SJCRH30 (cell line): ENCODE data around the gene PPP1CC. TPM values are rescaled to one million over a fixed set of nuclear protein-coding genes. Genes with fewer than 3 reads are reported as not detected.
A peak's percentile ranks its signal among the peaks of the same experiment; 100 is the strongest.
"Not testable (repeated sequence)": the region's sequence is repeated elsewhere in the genome, so short reads cannot be mapped to it uniquely, and the experiment has no call there.

ENCODE experiments used
- DNase-seq, 2 experiments: peaks; one replicate each; pipeline ENCODE4 v3.0.0-alpha.2; 2015 to 2020
- H3K27ac ChIP-seq: fragments of 250-450 bp; sonication (Bioruptor Pico); 2 replicates; pipeline ENCODE4 v1.5.1; 2020; ENCODE audit warnings: mild to moderate bottlenecking, moderate library complexity
- H3K27me3 ChIP-seq: fragments of 250-450 bp; sonication (Bioruptor Pico); 2 replicates; pipeline ENCODE4 v1.5.1; 2020; ENCODE audit warnings: mild to moderate bottlenecking, moderate library complexity
- H3K36me3 ChIP-seq: fragments of 250-450 bp; sonication (Bioruptor Pico); 2 replicates; pipeline ENCODE4 v1.5.1; 2020; ENCODE audit warnings: mild to moderate bottlenecking, moderate library complexity
- H3K4me1 ChIP-seq: fragments of 250-450 bp; sonication (Bioruptor Pico); 2 replicates; pipeline ENCODE4 v1.5.1; 2020; ENCODE audit warnings: mild to moderate bottlenecking, moderate library complexity
- H3K4me3 ChIP-seq: fragments of 250-450 bp; sonication (Bioruptor Pico); 2 replicates; pipeline ENCODE4 v1.5.1; 2020; ENCODE audit warnings: mild to moderate bottlenecking, moderate library complexity
- H3K9me3 ChIP-seq: fragments of 250-450 bp; sonication (Bioruptor Pico); replicated peaks from 2 replicates; pipeline ENCODE4 v1.5.1; 2020; ENCODE audit warnings: mild to moderate bottlenecking, moderate library complexity
- total RNA-seq: library from RNA; depleted of rRNA; stranded (reverse); fragments of >200 nt; shearing (Covaris generic); gene quantifications from 2 replicates; pipeline ENCODE4 v1.2.3, GENCODE V29; 2014

PPP1CC gene
- total RNA-seq, 1 experiment from 2014 or later = 218 TPM

GRCh38 chr12:110725267-110725666 lies 17.4 kb downstream of the PPP1CC start:
- Histone ChIP-seq H3K36me3 (peaks cover 92% of the 10 kb centered on the region), H3K4me3 (no peak overlapping the region), H3K27me3 (no peaks in the 10 kb centered on the region), H3K9me3 (no peaks in the 10 kb centered on the region), H3K27ac (no peak overlapping the region), H3K4me1 (peaks cover 3% of the 10 kb centered on the region; the same call in 1 of the 2 replicates)
- DNase-seq = no peak

GRCh38 chr12:110722892-110723291 lies 19.8 kb downstream of the PPP1CC start:
- not testable (repeated sequence) for H3K4me1 ChIP-seq, H3K4me3 ChIP-seq, DNase-seq, H3K27me3 ChIP-seq, H3K9me3 ChIP-seq, H3K27ac ChIP-seq
- peaks cover 96% of the 10 kb centered on the region for H3K36me3 ChIP-seq

GRCh38 chr12:110721570-110721969 lies 21.1 kb downstream of the PPP1CC start:
- H3K27ac ChIP-seq = no peak overlapping the region
- peaks cover 86% of the 10 kb centered on the region for H3K36me3 ChIP-seq
- no peaks in the 10 kb centered on the region for H3K9me3 ChIP-seq
- H3K4me3 ChIP-seq = no peak overlapping the region
- DNase-seq = no peak
- H3K4me1 ChIP-seq = peaks cover 3% of the 10 kb centered on the region; the same call in 1 of the 2 replicates
- H3K27me3 ChIP-seq = no peaks in the 10 kb centered on the region

GRCh38 chr12:110720516-110720915 lies 22.2 kb downstream of the PPP1CC start:
- no peak for DNase-seq
- no peaks in the 10 kb centered on the region for H3K9me3 ChIP-seq
- no peaks in the 10 kb centered on the region for H3K27me3 ChIP-seq
- no peak overlapping the region for H3K27ac ChIP-seq
- H3K36me3 ChIP-seq = peaks cover 79% of the 10 kb centered on the region
- H3K4me1 ChIP-seq = peaks cover 3% of the 10 kb centered on the region; the same call in 1 of the 2 replicates
- H3K4me3 ChIP-seq = no peak overlapping the region

GRCh38 chr12:110718222-110718908 lies 24.3 kb downstream of the PPP1CC start:
- H3K4me1 ChIP-seq = peaks cover 3% of the 10 kb centered on the region; the same call in 1 of the 2 replicates
- H3K27me3 ChIP-seq = no peaks in the 10 kb centered on the region
- H3K4me3 ChIP-seq = no peak overlapping the region
- no peak overlapping the region for H3K27ac ChIP-seq
- no peaks in the 10 kb centered on the region for H3K9me3 ChIP-seq
- DNase-seq = no peak
- H3K36me3 ChIP-seq = peaks cover 58% of the 10 kb centered on the region

GRCh38 chr12:110717037-110717436 lies 25.7 kb downstream of the PPP1CC start:
- H3K36me3 ChIP-seq = peaks cover 44% of the 10 kb centered on the region
- H3K4me1 ChIP-seq = peaks cover 3% of the 10 kb centered on the region; the same call in 1 of the 2 replicates
- no peak overlapping the region for H3K27ac ChIP-seq
- DNase-seq = no peak
- no peaks in the 10 kb centered on the region for H3K27me3 ChIP-seq
- no peak overlapping the region for H3K4me3 ChIP-seq
- H3K9me3 ChIP-seq = no peaks in the 10 kb centered on the region

DNA sequence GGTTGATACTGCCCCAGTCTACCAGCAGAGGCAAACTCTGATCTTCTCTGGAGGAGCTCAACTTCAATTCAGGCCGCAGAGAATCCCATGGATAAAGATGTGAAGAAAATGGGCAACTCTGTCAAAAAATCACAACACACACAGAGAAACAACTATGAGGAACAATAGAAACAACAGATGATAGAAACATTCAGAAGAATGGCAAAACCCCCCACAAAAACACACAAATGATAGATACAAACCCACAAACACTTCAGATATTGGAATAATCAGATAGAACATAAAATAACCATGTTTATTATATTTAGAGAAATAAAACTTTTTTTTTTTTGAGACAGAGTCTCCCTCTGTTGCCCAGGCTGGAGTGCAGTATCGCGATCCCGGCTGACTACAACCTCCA lies 33.8 kb downstream of the PPP1CC start:
- Histone ChIP-seq H3K4me1 (peaks cover 6% of the 10 kb centered on the region; the same call in 1 of the 2 replicates), H3K27me3 (no peaks in the 10 kb centered on the region), H3K4me3 (no peak overlapping the region), H3K27ac (no peak overlapping the region), H3K9me3 (no peaks in the 10 kb centered on the region), H3K36me3 (no peaks in the 10 kb centered on the region)
- DNase-seq = no peak

GRCh38 chr12:110705309-110705708 lies 37.4 kb downstream of the PPP1CC start:
- no peaks in the 10 kb centered on the region for H3K36me3 ChIP-seq
- no peak overlapping the region for H3K27ac ChIP-seq
- H3K4me1 ChIP-seq = peaks cover 6% of the 10 kb centered on the region; the same call in 1 of the 2 replicates
- no peaks in the 10 kb centered on the region for H3K27me3 ChIP-seq
- H3K9me3 ChIP-seq = no peaks in the 10 kb centered on the region
- no peak for DNase-seq
- no peak overlapping the region for H3K4me3 ChIP-seq

- DNase-seq = no peak
- Histone ChIP-seq H3K9me3 (no peaks in the 10 kb centered on the region), H3K4me1 (peaks cover 6% of the 10 kb centered on the region; the same call in 1 of the 2 replicates), H3K27ac (no peak overlapping the region), H3K4me3 (no peak overlapping the region), H3K36me3 (no peaks in the 10 kb centered on the region), H3K27me3 (no peaks in the 10 kb centered on the region)
Observed at GRCh38 chr12:110704750-110705149, 37.9 kb downstream of the PPP1CC start.

DNA sequence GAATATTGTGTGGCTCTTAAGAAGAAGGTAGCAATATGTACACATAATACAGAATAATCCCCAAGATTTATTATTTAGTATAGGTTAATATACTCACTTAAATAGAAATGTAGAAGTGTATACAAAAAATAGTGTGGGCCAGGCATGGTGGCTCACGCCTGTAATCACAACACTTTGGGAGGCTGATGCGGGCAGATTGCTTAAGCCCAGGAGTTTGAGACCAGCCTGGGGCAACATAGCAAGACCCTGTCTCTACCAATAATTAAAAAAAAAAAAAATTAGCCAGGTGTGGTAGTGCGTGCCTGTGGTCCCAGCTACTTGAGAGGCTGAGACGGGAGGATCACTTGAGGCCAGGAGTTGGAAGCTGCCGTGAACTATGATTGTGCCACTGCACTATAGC lies 38.5 kb downstream of the PPP1CC start:
- Histone ChIP-seq H3K27me3 (no peaks in the 10 kb centered on the region), H3K27ac (no peak overlapping the region)

GRCh38 chr12:110702081-110702480 lies 40.6 kb downstream of the PPP1CC start:
- Histone ChIP-seq H3K36me3 (no peaks in the 10 kb centered on the region), H3K4me3 (no peak overlapping the region), H3K4me1 (peaks cover 1% of the 10 kb centered on the region; the same call in 1 of the 2 replicates), H3K27me3 (no peaks in the 10 kb centered on the region), H3K27ac (no peak overlapping the region), H3K9me3 (no peaks in the 10 kb centered on the region)
- DNase-seq = no peak

More for the DNA sequence above, 38.5 kb downstream of the PPP1CC start:
- Histone ChIP-seq H3K4me1 (peaks cover 6% of the 10 kb centered on the region; the same call in 1 of the 2 replicates), H3K9me3 (no peaks in the 10 kb centered on the region), H3K36me3 (no peaks in the 10 kb centered on the region), H3K4me3 (no peak overlapping the region)
- DNase-seq = no peak

- Histone ChIP-seq H3K9me3 (no peaks in the 10 kb centered on the region), H3K27ac (no peak overlapping the region), H3K4me3 (peak overlapping the region; percentile 19), H3K4me1 (no peaks in the 10 kb centered on the region), H3K27me3 (no peaks in the 10 kb centered on the region), H3K36me3 (no peaks in the 10 kb centered on the region)
- peak; percentile 16 to 40 for DNase-seq
Observed at GRCh38 chr12:110699591-110700445, 42.9 kb downstream of the PPP1CC start.

DNA sequence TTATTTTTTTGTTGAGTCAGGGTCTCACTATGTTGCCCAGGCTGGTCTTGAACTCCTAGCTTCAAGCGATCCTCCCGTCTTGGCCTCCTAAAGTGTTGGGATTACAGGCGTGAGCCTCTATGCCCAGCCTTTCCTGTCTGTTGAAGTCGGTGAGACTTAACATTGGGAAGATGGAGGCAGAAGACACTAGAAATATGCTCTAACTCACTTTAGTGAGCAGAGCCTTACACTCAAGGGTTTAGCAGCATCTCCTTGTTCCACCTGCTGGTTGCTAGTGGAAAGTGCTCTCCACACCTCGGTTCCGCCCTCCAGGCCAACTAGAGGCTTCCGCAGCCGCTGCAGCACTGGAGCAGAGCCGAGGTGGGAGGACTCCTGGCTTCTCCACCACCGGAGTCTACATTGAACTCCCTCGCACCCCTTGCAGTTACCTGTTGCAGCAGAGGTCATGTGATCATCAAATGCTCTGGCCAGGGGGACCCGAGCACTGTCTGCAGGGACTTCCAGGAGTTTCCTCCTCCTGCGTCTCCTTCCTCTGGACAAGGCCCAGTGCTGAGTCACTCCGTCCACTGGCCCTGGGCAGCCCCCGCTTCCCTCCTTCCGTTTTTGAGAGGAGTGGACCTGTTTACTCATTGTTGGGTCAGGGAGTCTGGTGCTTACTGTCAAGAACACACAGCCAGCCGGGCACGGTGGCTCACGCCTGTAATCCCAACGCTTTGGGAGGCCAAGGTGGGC lies 44.4 kb downstream of the PPP1CC start:
- Histone ChIP-seq H3K27me3 (no peaks in the 10 kb centered on the region), H3K27ac (no peak overlapping the region), H3K4me1 (no peaks in the 10 kb centered on the region), H3K4me3 (no peak overlapping the region), H3K9me3 (no peaks in the 10 kb centered on the region), H3K36me3 (no peaks in the 10 kb centered on the region)
- DNase-seq = peak; percentile 58 to 74

DNA sequence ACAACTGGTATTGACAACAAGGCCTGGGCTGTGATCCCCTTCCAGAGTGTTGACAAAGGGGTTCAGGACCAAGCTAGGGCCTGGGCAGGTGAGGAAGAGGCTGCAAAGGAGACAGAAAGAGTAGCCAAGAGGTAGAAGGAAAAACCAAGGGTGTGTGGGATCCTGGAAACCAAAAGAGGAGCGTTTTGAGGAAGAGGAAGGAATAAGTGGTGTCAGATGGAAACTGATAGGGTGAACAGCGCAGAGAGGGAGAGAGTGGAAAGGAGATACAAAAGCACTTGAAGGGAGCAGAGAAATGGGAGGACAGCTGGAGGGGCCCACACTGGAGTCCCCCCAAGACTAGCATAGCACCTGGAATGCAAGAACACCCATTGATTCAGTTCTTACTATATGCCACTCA lies 45.5 kb downstream of the PPP1CC start:
- Histone ChIP-seq H3K4me3 (no peak overlapping the region), H3K36me3 (no peaks in the 10 kb centered on the region), H3K27ac (no peak overlapping the region), H3K27me3 (no peaks in the 10 kb centered on the region), H3K4me1 (no peaks in the 10 kb centered on the region), H3K9me3 (no peaks in the 10 kb centered on the region)
- DNase-seq = no peak

- no peaks in the 10 kb centered on the region for H3K9me3 ChIP-seq
- no peaks in the 10 kb centered on the region for H3K36me3 ChIP-seq
- DNase-seq = no peak
- no peak overlapping the region for H3K27ac ChIP-seq
- H3K27me3 ChIP-seq = no peaks in the 10 kb centered on the region
- H3K4me3 ChIP-seq = no peak overlapping the region
- H3K4me1 ChIP-seq = no peaks in the 10 kb centered on the region
Observed at GRCh38 chr12:110696283-110696682, 46.4 kb downstream of the PPP1CC start.
